BJ (cell line): ENCODE results near the gene POU2F3. TPM values are rescaled to one million over a fixed set of nuclear protein-coding genes. Genes with fewer than 3 reads are reported as not detected.

Source experiments
- CTCF ChIA-PET: fragments of 350-600 bp; formaldehyde crosslinking; extraction: SDS; loops from one replicate; lab custom pipeline; 2021; ENCODE audit warnings: antibody characterized with exemption, inconsistent platforms; lab: Yijun Ruan, JAX
- POLR2A ChIA-PET: fragments of 300-600 bp; sonication (Branson Sonifier 250); formaldehyde crosslinking; extraction: SDS; loops from one replicate; lab custom pipeline; 2021; ENCODE audit warnings: antibody characterized with exemption; lab: Charles Lee
- DNase-seq: peaks from one replicate; pipeline ENCODE4 v3.0.0-alpha.2; 2011; ENCODE audit warnings: low read depth
- H3K27me3 ChIP-seq: 2 replicates; pipeline ENCODE4 v1.6.0; 2011; ENCODE audit warnings: low read length; ENCODE audit not compliant: control insufficient read depth, insufficient read depth
- H3K36me3 ChIP-seq: 2 replicates; pipeline ENCODE4 v1.5.1; 2011; ENCODE audit warnings: low read length; ENCODE audit not compliant: control insufficient read depth, insufficient read depth
- H3K4me3 ChIP-seq: 2 replicates; pipeline ENCODE4 v1.5.1; 2011; ENCODE audit warnings: low read depth, mild to moderate bottlenecking, control low read depth, low read length
- CTCF ChIP-seq: IDR thresholded peaks from 2 replicates; pipeline ENCODE4 v1.5.1; 2011; ENCODE audit warnings: low read depth, mild to moderate bottlenecking, control low read depth, inconsistent platforms, low read length, moderate library complexity; ENCODE audit not compliant: insufficient read depth
- polyA plus RNA-seq: library from polyadenylated mRNA; depleted of rRNA; stranded (reverse); fragments of >200 nt; gene quantifications from 2 replicates; pipeline ENCODE4 v1.2.3, GENCODE V29; 2011

POU2F3 gene
- polyA plus RNA-seq, 1 experiment, result 0.06 TPM

- ChIA-PET POLR2A (no interaction called here), CTCF (interaction anchor here (1.1 kb wide), 1 partner anchor 12 kb away, joined by 4 read pairs; no protein-coding TSS in a partner anchor)
- Histone ChIP-seq H3K4me3 (no peak overlapping the region), H3K27me3 (no peaks in the 10 kb centered on the region), H3K36me3 (peaks cover 8% of the 10 kb centered on the region; the same call in 1 of the 2 replicates)
- no peak for TF ChIP-seq CTCF
- no peak for DNase-seq
Observed at GRCh38 chr11:120218695-120219033, 21.3 kb upstream of the POU2F3 start.

- no peak for DNase-seq
- Histone ChIP-seq H3K27me3 (no peaks in the 10 kb centered on the region), H3K36me3 (peaks cover 8% of the 10 kb centered on the region; the same call in 1 of the 2 replicates), H3K4me3 (no peak overlapping the region)
- TF ChIP-seq CTCF, result no peak
- ChIA-PET POLR2A (no interaction called here), CTCF (interaction anchor here (0.9 to 1.7 kb wide), 4 partner anchors 10 to 41 kb away, joined by 3 to 7 read pairs (median 4); no protein-coding TSS in a partner anchor)
Observed at GRCh38 chr11:120219232-120219937, 20.6 kb upstream of the POU2F3 start.

- Histone ChIP-seq H3K36me3 (peaks cover 7% of the 10 kb centered on the region; the same call in 1 of the 2 replicates), H3K4me3 (no peak overlapping the region), H3K27me3 (no peaks in the 10 kb centered on the region)
- ChIA-PET CTCF (interaction anchor here (0.9 to 1.7 kb wide), 3 partner anchors 9 to 41 kb away, joined by 3 to 7 read pairs (median 3); no protein-coding TSS in a partner anchor), POLR2A (no interaction called here)
- TF ChIP-seq CTCF, result no peak
- no peak for DNase-seq
Observed at GRCh38 chr11:120219938-120220746, 19.8 kb upstream of the POU2F3 start.

- H3K36me3 ChIP-seq, result peaks cover 7% of the 10 kb centered on the region; the same call in 1 of the 2 replicates
- no peak overlapping the region for H3K4me3 ChIP-seq
- H3K27me3 ChIP-seq, result no peaks in the 10 kb centered on the region
- TF ChIP-seq CTCF, result no peak
- no peak for DNase-seq
- CTCF ChIA-PET, result interaction anchor here (1.5 to 1.7 kb wide), 2 partner anchors 9 to 15 kb away, joined by 3 to 7 read pairs; no protein-coding TSS in a partner anchor
- POLR2A ChIA-PET, result no interaction called here
Observed at GRCh38 chr11:120220747-120221037, 19.2 kb upstream of the POU2F3 start.
